Endothelial cell (in vitro differentiated cells): ENCODE measurements around the gene NEU4. TPM values are rescaled to one million over a fixed set of nuclear protein-coding genes. Genes with fewer than 3 reads are reported as not detected.

Experiments used
- DNase-seq: peaks from one replicate; pipeline ENCODE4 v3.0.0; 2021; ENCODE audit warnings: low spot score
- H3K27ac Mint-ChIP-seq: one replicate; pipeline ENCODE4 v1.8.0; 2021; ENCODE audit warnings: mixed read lengths, inconsistent platforms; ENCODE audit not compliant: unreplicated experiment
- H3K27me3 Mint-ChIP-seq: one replicate; pipeline ENCODE4 v1.8.0; 2021; ENCODE audit warnings: mild to moderate bottlenecking, moderate library complexity, mixed read lengths, inconsistent platforms; ENCODE audit not compliant: unreplicated experiment
- H3K36me3 Mint-ChIP-seq: one replicate; pipeline ENCODE4 v1.8.0; 2021; ENCODE audit warnings: mild to moderate bottlenecking, low read depth, mixed read lengths, inconsistent platforms; ENCODE audit not compliant: unreplicated experiment
- H3K4me1 Mint-ChIP-seq: one replicate; pipeline ENCODE4 v1.8.0; 2021; ENCODE audit warnings: mild to moderate bottlenecking, mixed read lengths, inconsistent platforms; ENCODE audit not compliant: unreplicated experiment
- H3K4me3 Mint-ChIP-seq: one replicate; pipeline ENCODE4 v1.8.0; 2021; ENCODE audit warnings: mild to moderate bottlenecking, mixed read lengths, inconsistent platforms; ENCODE audit not compliant: unreplicated experiment
- H3K9me3 Mint-ChIP-seq: one replicate; pipeline ENCODE4 v1.8.0; 2021; ENCODE audit warnings: mixed read lengths, inconsistent platforms; ENCODE audit not compliant: unreplicated experiment
- total RNA-seq: library from RNA; stranded (reverse); fragmentation: NEBNext Ultra II Directional; extraction: Animal tissue kit (Norgen Biotek cat#: 25700); gene quantifications from one replicate; pipeline ENCODE4 v1.2.1, GENCODE V29; 2021; ENCODE audit not compliant: unreplicated experiment
- TF ChIP-seq, protein P1 (sequence below): fragments of 200-600 bp; sonication (generic); IDR thresholded peaks from one replicate; pipeline ENCODE4 v1.5.0; 2021; ENCODE audit warnings: antibody characterized with exemption; ENCODE audit not compliant: unreplicated experiment

NEU4 gene
- total RNA-seq, 1 donor from 2014 or later: 0.33 TPM

DNA sequence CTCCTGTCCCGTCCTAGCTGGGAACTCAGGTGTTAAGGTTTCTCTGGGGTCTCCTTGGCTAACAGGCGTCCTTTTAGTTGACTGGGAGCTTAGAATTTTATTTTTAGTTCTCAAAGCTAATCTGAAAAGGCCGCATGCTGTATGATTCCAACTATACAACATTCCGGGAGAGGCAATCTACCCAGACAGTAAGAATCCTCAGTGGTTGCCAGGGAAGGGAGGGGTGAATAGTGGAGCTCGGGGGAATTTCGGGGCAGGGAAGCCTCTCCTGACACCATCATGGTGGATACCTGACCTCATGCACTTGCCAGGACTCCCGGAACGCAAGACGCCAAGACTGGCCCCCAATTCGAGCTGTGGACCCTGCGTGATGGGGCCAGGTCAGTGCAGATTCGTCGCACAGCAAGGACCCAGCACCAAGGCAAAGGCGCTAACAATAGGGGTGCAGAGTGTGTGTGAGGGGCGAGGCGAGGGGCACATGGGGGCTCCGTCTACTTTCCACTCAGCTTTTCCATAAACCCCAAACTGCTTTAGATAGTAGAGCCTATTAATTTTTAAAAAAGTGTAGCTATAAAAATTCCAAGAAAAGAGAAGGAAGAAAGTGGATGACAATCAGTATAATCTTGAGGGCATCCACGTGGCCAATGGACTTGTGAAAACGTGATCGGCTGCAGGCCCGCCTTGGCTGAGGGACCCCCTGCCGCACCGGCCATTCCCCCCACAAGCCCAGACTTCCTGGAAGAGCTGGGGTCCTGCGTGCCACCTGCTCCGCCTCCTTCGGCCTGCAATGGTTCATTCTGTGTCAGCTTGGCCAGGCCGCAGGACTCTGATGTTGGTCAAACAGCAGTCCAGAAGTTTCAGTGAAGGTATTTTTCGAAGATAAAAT, 32.4 kb downstream of the NEU4 start:
- Mint-ChIP-seq H3K27ac (no peak overlapping the region), H3K27me3 (peaks cover 3% of the 10 kb centered on the region)
- DNase-seq: no peak

DNA sequence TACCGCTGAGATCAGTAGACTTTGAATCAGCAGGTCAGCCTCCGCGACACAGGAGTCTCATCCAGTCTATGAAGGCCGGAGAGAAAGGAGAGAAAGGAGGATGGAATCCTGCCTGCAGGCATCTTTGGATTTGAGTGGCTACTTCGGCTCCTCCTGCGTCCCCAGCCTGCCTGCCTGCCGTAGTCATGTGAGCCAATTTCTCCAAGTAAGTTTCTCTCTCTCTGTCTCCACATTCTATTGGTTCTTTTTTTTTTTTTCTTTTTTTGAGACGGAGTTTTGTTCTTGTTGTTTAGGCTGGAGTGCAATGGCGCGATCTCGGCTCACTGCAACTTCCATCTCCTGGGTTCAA, 33.0 kb downstream of the NEU4 start:
- H3K4me1 Mint-ChIP-seq: peaks cover 12% of the 10 kb centered on the region
- no peaks in the 10 kb centered on the region for H3K36me3 Mint-ChIP-seq
- TF ChIP-seq, protein P1, sequence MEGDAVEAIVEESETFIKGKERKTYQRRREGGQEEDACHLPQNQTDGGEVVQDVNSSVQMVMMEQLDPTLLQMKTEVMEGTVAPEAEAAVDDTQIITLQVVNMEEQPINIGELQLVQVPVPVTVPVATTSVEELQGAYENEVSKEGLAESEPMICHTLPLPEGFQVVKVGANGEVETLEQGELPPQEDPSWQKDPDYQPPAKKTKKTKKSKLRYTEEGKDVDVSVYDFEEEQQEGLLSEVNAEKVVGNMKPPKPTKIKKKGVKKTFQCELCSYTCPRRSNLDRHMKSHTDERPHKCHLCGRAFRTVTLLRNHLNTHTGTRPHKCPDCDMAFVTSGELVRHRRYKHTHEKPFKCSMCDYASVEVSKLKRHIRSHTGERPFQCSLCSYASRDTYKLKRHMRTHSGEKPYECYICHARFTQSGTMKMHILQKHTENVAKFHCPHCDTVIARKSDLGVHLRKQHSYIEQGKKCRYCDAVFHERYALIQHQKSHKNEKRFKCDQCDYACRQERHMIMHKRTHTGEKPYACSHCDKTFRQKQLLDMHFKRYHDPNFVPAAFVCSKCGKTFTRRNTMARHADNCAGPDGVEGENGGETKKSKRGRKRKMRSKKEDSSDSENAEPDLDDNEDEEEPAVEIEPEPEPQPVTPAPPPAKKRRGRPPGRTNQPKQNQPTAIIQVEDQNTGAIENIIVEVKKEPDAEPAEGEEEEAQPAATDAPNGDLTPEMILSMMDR: no peak
- no peak overlapping the region for H3K4me3 Mint-ChIP-seq
- no peak overlapping the region for H3K27ac Mint-ChIP-seq
- H3K9me3 Mint-ChIP-seq: no peaks in the 10 kb centered on the region
- peaks cover 3% of the 10 kb centered on the region for H3K27me3 Mint-ChIP-seq
- DNase-seq: no peak

More for the DNA sequence above, 32.4 kb downstream of the NEU4 start:
- no peak overlapping the region for H3K4me3 Mint-ChIP-seq
- no peaks in the 10 kb centered on the region for H3K36me3 Mint-ChIP-seq
- TF ChIP-seq, protein P1: no peak
- no peaks in the 10 kb centered on the region for H3K9me3 Mint-ChIP-seq
- H3K4me1 Mint-ChIP-seq: peaks cover 18% of the 10 kb centered on the region

DNA sequence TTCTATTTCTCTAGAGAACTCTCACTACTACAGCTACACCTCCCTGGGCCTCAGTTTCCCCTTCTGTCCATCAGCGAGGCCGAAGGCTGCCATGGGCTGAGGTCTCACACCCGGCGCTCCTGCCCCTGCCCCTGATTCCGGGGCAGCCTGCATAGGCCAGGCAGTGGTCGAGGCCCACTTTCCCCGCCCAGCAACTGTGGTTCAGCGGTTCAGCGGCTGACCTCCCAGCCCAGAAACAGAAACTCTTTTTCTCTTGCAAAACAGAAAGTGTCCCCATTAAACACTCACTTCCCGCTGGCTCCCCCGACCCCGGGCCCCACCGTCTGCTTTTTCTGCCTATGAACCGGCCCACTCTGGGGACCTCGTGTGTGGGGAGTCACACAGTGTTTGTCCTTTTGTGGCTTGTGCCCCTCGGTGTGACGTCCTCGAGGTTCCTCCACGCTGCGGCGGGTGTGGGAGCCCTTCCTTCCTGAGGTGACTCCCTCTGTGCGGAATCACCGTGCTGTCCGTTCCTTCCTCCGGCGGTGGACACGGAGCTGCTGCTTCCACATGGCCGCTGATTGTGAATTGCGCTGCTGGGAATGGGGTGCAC, 33.7 kb downstream of the NEU4 start:
- peaks cover 6% of the 10 kb centered on the region for H3K4me1 Mint-ChIP-seq
- no peaks in the 10 kb centered on the region for H3K36me3 Mint-ChIP-seq
- no peak overlapping the region for H3K27ac Mint-ChIP-seq
- TF ChIP-seq, protein P1: no peak
- H3K4me3 Mint-ChIP-seq: no peak overlapping the region
- H3K9me3 Mint-ChIP-seq: no peaks in the 10 kb centered on the region
- DNase-seq: no peak
- H3K27me3 Mint-ChIP-seq: peaks cover 3% of the 10 kb centered on the region

GRCh38 chr2:241843321-241844065, 34.5 kb downstream of the NEU4 start:
- DNase-seq: no peak
- peaks cover 3% of the 10 kb centered on the region for H3K27me3 Mint-ChIP-seq
- TF ChIP-seq, protein P1: no peak
- H3K9me3 Mint-ChIP-seq: no peaks in the 10 kb centered on the region
- H3K4me1 Mint-ChIP-seq: peaks cover under 1% of the 10 kb centered on the region
- H3K27ac Mint-ChIP-seq: no peak overlapping the region
- H3K36me3 Mint-ChIP-seq: no peaks in the 10 kb centered on the region
- no peak overlapping the region for H3K4me3 Mint-ChIP-seq
